SH-SY5Y (cell line): ENCODE data around the gene NELL2.

Experiments used
- GATA2 ChIP-seq: IDR thresholded peaks from 2 replicates; pipeline ENCODE4 v1.6.1; 2011; ENCODE audit warnings: mild to moderate bottlenecking, low read depth, low read length
- GATA3 ChIP-seq: IDR thresholded peaks from 2 replicates; pipeline ENCODE4 v1.6.1; 2011; ENCODE audit warnings: low read depth, mild to moderate bottlenecking, low read length, moderate library complexity

DNA sequence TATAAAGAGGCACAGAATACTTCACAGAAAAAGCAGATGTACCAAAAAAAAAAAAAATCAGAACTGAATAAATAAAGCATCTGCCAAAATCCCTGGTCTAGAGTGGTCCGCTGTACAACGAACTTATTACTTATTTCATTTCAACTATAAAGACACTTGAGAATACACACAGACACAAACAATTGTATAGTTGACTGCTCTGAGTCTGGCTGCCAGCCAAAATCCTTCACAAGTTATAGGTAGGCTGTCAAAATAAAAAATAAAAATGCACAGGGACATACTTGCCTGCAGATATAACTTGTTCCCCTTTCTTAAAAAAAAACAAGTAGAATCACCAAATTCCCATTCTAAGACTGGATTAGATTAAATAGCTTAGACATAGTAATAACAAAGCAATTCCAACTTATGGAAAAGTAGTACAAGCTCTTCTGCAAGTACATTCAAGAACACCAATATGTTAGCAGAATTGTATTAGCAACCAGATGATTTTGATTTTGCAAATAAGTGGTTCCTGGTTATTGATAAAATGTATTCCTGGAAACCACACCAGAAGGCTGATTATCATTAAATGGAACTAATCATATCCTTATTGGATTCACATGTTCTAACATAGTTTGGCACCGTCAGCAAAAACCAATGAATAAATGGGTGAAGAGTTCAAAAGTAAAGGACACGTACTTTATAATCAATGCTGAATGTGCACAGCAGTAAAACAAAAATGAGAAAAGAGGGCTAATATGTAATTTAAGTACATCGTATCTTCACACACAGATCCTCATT is 248.5 kb downstream of the NELL2 start:
- no peak for TF ChIP-seq GATA3
- no peak for TF ChIP-seq GATA2
